Measurements from ENCODE around the gene HECTD4. TPM values are rescaled to one million over a fixed set of nuclear protein-coding genes. Genes with fewer than 3 reads are reported as not detected.
"Not testable (repeated sequence)": the region's sequence is repeated elsewhere in the genome, so short reads cannot be mapped to it uniquely, and the experiment has no call there.

The HECTD4 gene
- total RNA-seq, 4 donors from 2014 or later, result 15.9 to 72.9 (median 45.2) TPM

- H3K27ac ChIP-seq, result no peak overlapping the region
- H3K4me3 ChIP-seq, result no peak overlapping the region
- TF ChIP-seq, protein P1, sequence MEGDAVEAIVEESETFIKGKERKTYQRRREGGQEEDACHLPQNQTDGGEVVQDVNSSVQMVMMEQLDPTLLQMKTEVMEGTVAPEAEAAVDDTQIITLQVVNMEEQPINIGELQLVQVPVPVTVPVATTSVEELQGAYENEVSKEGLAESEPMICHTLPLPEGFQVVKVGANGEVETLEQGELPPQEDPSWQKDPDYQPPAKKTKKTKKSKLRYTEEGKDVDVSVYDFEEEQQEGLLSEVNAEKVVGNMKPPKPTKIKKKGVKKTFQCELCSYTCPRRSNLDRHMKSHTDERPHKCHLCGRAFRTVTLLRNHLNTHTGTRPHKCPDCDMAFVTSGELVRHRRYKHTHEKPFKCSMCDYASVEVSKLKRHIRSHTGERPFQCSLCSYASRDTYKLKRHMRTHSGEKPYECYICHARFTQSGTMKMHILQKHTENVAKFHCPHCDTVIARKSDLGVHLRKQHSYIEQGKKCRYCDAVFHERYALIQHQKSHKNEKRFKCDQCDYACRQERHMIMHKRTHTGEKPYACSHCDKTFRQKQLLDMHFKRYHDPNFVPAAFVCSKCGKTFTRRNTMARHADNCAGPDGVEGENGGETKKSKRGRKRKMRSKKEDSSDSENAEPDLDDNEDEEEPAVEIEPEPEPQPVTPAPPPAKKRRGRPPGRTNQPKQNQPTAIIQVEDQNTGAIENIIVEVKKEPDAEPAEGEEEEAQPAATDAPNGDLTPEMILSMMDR (IDR thresholded peaks at IDR 0.05), result no peak
- TF ChIP-seq POLR2A (IDR thresholded peaks at IDR 0.05), result no peak
- intact Hi-C loops (cut with DNase I; ENCODE audit: low total_unique reads), result no loop called here
- no peaks in the 10 kb centered on the region for H3K27me3 ChIP-seq
- H3K36me3 ChIP-seq, result no peaks in the 10 kb centered on the region
- H3K4me1 ChIP-seq, result peaks cover 0 to 5% of the 10 kb centered on the region in 2 donors
- no peak for DNase-seq
- peaks cover 0 to 5% of the 10 kb centered on the region in 2 donors for H3K9me3 ChIP-seq
Measured at GRCh38 chr12:112340230-112340629, 42.0 kb downstream of the HECTD4 start.

DNA sequence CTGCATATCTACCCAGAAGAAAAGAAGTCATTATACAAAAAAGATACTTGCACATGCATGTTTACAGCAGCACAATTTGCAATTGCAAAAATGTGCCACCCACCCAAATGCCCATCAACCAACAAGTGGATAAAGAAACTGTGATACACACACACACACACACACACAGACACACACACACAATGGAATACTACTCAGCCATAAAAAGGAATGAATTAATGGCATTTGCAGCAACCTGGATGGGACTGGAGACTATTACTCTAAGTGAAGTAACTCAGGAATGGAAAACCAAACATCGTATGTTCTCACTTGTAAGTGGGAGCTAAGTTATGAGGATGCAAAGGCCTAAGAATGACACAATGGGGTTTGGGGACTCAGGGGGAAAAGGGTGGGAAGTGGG is 47.2 kb downstream of the HECTD4 start:
- intact Hi-C loops (cut with DNase I; ENCODE audit: low total_unique reads); DNase-seq; H3K9me3 ChIP-seq; H3K27ac ChIP-seq; H3K4me1 ChIP-seq; H3K36me3 ChIP-seq; H3K27me3 ChIP-seq; H3K4me3 ChIP-seq: not testable (repeated sequence)

GRCh38 chr12:112333019-112333418 is 49.2 kb downstream of the HECTD4 start:
- no peak for TF ChIP-seq POLR2A (IDR thresholded peaks at IDR 0.05)
- TF ChIP-seq, protein P1 (IDR thresholded peaks at IDR 0.05), result no peak
- Histone ChIP-seq H3K9me3 (peaks cover 0 to 5% of the 10 kb centered on the region in 2 donors), H3K4me1 (no peaks in the 10 kb centered on the region), H3K27ac (no peak overlapping the region), H3K36me3 (no peaks in the 10 kb centered on the region), H3K27me3 (no peaks in the 10 kb centered on the region), H3K4me3 (no peak overlapping the region)
- no peak for DNase-seq
- intact Hi-C loops (cut with DNase I; ENCODE audit: low total_unique reads), result no loop called here

GRCh38 chr12:112331886-112332285 is 50.3 kb downstream of the HECTD4 start:
- TF ChIP-seq, protein P1 (IDR thresholded peaks at IDR 0.05), result no peak
- TF ChIP-seq POLR2A (IDR thresholded peaks at IDR 0.05), result no peak
- H3K27ac ChIP-seq, result no peak overlapping the region
- H3K4me1 ChIP-seq, result no peaks in the 10 kb centered on the region
- H3K27me3 ChIP-seq, result no peaks in the 10 kb centered on the region
- intact Hi-C loops (cut with DNase I; ENCODE audit: low total_unique reads), result no loop called here
- H3K4me3 ChIP-seq, result no peak overlapping the region
- no peak for DNase-seq
- H3K9me3 ChIP-seq, result no peaks in the 10 kb centered on the region
- H3K36me3 ChIP-seq, result no peaks in the 10 kb centered on the region

GRCh38 chr12:112330706-112331105 is 51.5 kb downstream of the HECTD4 start:
- no peaks in the 10 kb centered on the region for H3K4me1 ChIP-seq
- no peak overlapping the region for H3K27ac ChIP-seq
- TF ChIP-seq POLR2A (IDR thresholded peaks at IDR 0.05), result no peak
- TF ChIP-seq, protein P1 (IDR thresholded peaks at IDR 0.05), result no peak
- H3K27me3 ChIP-seq, result no peaks in the 10 kb centered on the region
- no peaks in the 10 kb centered on the region for H3K36me3 ChIP-seq
- DNase-seq, result no peak
- H3K4me3 ChIP-seq, result no peak overlapping the region
- no peaks in the 10 kb centered on the region for H3K9me3 ChIP-seq
- intact Hi-C loops (cut with DNase I; ENCODE audit: low total_unique reads), result no loop called here
